ENCODE measurements around the gene TMEM119. TPM values are rescaled to one million over a fixed set of nuclear protein-coding genes. Genes with fewer than 3 reads are reported as not detected.
"Not testable (repeated sequence)": the region's sequence is repeated elsewhere in the genome, so short reads cannot be mapped to it uniquely, and the experiment has no call there.

TMEM119 gene
- total RNA-seq, 1 experiment from 2014 or later, result 0.80 TPM

- no peak for DNase-seq (ENCODE audit: low read depth)
Measured at GRCh38 chr12:108585864-108586263, 12.0 kb downstream of the TMEM119 start.

DNA sequence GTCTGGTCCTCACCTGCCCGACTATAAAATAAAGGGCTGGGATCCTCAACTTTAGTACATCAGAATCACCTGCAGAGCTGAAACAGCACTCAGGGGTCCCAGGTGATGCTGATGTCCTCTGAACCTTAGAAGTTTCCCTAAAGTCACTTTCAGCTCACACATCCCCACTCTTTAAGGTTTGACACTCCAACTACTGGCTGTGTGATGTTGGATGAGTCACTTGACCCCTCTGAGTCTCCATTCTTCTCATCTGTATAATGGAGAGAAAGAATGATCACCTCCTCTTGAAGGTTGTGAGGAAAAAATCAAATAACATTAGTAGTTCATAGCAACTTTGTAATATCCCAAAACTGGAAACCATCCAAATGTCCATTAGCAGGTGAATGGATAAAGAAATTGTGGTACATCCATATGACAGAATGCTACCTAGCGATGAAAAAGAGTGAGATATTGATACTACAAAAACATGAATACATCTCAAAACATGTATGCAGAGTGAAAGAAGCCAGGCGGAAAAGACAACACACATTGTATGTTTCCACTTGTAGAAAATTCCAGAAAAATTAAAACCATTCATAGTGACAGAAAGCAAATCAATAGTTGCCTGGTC, 13.3 kb downstream of the TMEM119 start:
- no peak for DNase-seq (ENCODE audit: low read depth)

DNA sequence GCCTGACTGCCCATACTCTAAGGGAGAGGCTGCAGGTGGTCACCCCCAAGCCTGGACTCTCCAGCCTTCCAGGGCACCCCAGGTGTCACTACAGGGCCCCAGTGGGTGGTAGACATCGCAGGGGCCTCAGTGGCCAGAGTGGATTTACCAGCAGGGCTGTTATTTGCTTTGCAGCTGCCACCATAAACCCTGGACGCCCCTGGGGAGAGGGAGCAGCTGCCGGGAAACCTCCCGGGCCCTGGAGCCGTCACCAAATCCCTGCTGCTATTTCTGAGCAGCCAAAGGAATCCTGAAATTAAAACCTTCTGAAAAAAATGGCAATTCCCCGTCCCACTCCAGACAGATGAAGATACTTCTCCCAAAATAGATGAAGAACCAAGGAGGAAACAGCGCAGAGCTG, 13.9 kb downstream of the TMEM119 start:
- peak; percentile 85 for DNase-seq (ENCODE audit: low read depth)

DNA sequence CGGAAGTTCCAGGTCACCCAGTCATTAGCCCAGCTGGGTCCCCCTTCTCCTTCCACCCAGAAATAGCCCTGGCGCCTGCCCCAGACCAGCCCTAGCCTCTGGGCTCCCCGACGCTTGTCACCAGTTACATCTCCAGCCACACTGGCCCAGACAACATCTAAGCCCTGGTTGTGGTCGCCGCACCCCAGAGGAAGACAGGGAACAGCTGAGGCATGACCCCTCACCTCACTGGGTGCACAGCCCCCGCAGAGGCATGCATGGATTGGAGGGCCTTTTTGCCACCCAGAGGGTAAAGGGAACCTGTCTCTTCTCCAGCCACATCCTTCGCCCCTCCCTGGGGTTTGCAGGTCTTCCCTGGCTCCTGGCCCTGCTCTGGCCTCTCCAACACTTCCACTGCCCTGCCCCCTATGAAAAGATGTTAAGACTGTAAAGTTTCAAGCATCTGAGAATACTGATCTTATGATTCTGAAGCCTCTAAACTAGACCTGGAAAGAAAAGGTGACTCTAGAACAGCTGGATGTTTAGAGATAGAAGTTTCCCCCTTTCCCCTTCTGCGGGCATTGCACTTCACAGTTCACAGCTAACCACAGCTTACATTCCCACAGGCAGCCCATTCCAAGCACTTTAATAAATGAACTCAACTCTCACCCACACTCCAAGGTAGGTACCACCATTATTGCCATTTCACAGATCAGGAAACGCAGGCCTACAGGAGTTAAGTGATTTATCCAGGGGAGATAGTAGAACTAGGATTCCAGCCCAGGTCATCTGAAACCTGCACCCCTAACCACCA, 14.7 kb downstream of the TMEM119 start:
- peak; percentile 45 for DNase-seq (ENCODE audit: low read depth)

DNA sequence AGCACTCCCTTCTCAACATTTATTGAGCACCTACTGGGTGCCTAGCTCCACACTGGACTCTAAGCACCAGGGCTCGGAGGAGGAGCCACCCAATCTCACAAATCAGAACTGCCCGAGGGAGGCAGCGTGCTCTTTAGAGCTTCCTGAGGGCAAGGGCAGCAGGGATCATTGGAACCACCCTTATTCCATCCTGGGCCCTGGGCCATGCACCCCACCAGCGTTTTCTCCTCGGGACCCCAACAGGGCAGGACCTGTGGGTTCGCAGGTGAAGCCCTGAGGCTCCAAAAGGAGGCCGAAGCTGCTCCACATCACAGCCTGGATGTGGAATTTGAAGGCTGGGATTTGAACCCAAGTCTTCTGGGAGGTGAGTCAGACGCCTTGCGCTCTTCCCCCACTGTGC, 15.4 kb downstream of the TMEM119 start:
- no peak for DNase-seq (ENCODE audit: low read depth)

DNA sequence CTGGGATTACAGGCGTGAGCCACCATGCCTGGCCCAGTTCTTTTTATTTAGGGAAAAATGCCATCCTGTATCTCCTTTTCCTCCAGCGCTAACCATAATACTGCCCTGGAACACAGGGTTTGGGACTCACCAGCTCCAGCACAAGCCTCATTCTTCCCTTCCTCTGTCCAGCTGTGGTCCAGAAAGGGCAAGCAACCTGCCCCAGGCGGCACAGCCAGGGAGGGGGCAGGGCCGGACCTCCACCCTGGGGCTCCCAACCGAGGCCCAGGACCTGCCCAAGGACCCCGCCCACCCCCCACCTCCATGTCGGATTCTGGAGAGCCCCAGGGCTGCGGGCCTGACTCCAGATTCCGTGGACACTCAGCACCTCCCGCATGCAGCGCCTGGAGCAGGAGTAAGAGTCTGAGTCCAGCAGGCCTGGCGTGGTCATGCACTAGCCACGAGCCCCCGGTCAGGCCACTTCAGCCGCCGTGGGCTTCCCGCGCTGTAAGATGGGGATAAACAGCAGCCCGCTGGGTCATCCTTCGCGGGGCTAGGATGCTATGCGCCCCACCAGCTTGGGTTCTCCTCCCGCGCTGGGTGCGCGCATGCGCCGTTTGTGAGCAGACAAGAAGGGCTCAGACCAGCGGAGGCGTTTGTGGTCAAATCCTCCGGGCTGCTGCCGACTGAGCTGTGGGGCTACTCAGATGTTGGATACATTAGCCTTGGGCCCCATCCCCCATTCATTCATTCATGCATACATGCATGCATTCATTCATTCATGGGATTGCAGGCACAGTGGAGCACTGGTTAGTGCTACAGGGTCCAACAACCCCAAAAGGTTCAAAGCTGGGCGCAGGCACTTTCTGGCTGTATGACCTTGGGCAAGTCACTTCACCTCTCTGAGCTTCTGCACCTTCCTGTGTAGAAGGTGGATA, 16.3 kb downstream of the TMEM119 start:
- DNase-seq (ENCODE audit: low read depth), result no peak

DNA sequence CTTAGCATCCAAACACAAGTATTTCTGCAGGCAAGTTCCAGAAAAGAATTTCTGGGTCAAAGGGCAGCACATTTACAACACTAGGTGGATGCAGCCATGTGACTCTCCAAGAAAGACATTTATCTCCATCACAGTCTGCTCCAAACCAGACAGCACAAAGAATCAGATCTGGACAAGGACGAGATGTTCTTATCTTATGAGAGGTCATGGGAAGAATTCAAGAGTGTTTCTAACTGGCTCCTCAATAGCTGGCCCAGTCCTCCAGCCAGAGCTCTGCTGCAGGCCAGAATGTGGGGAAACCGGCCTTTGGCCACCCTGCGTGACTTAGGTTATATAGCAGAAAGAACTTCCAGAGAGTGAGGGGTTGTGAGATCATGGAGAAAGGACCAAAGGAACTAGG, 17.4 kb downstream of the TMEM119 start:
- no peak for DNase-seq (ENCODE audit: low read depth)

- no peak for DNase-seq (ENCODE audit: low read depth)
Measured at GRCh38 chr12:108578813-108579212, 19.1 kb downstream of the TMEM119 start.

- DNase-seq (ENCODE audit: low read depth), result no peak
Measured at GRCh38 chr12:108578264-108578663, 19.6 kb downstream of the TMEM119 start.

DNA sequence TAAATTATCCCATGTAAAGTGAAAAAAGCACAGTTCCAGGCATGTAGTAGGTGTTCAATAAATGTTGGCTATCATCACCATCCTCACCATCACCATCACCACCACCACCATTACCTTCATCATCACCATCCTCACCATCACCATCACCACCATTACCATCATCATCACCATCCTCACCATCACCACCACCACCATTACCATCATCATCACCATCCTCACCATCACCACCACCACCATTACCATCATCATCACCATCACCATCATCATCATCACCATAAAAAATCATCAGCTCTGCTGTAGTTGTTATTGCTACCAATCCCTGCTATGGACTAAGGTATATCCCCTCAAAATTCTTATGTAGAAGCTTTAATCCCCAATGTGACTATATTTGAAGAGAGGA, 20.4 kb downstream of the TMEM119 start:
- no peak for DNase-seq (ENCODE audit: low read depth)

GRCh38 chr12:108576660-108577234, 21.1 kb downstream of the TMEM119 start:
- peak; percentile 31 for DNase-seq (ENCODE audit: low read depth)

- no peak for DNase-seq (ENCODE audit: low read depth)
Measured at GRCh38 chr12:108575199-108575912, 22.5 kb downstream of the TMEM119 start.

- DNase-seq (ENCODE audit: low read depth), result not testable (repeated sequence)
Measured at GRCh38 chr12:108574276-108574675, 23.6 kb downstream of the TMEM119 start.

DNA sequence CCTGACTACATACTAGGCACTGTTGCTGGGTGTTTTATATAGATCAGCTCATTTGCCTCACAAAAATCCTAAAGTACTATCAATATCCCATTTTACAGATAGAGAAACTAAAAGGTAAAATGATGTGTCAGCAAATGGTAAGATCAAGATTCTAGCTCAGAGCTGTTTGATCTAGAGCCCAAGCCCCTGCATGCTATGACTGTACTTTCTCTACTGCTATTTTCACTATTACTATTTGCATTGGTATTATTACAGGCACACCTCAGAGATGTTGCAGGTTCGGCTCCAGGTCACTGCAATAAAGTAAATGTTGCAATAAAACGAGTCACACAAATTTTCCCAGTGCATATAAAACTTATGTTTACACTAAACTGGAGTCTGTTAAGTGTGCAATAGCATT, 24.6 kb downstream of the TMEM119 start:
- DNase-seq (ENCODE audit: low read depth), result no peak

DNA sequence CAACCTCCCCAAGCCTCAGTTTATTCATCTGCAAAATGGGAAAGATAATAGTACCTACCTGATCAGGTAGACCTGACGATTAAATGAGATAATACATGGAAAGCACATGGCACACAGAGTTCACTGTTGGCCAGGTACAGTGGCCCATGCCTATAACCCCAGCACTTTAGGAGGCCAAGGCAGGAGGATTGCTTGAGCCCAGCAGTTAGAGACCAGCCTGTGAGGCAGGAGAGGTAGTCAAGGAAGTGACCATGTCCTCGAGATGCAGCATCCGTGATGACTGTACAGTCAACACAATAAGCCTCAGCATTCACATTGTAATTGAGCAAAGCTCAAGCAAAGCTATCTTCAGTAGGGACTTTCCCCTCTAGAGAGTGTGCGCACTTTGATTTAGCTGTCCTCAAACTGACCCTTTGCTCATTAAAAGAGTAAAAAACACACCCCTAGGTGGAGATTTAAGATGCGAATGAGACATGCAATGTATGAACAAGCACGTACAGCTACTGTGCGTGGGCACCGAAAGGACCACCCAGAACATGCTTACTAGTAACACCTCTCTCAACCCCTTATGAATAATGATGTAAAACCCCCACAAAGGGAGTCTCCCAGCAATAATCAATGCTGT, 25.6 kb downstream of the TMEM119 start:
- DNase-seq (ENCODE audit: low read depth), result no peak

GRCh38 chr12:108571609-108572165, 26.2 kb downstream of the TMEM119 start:
- DNase-seq (ENCODE audit: low read depth), result no peak

DNA sequence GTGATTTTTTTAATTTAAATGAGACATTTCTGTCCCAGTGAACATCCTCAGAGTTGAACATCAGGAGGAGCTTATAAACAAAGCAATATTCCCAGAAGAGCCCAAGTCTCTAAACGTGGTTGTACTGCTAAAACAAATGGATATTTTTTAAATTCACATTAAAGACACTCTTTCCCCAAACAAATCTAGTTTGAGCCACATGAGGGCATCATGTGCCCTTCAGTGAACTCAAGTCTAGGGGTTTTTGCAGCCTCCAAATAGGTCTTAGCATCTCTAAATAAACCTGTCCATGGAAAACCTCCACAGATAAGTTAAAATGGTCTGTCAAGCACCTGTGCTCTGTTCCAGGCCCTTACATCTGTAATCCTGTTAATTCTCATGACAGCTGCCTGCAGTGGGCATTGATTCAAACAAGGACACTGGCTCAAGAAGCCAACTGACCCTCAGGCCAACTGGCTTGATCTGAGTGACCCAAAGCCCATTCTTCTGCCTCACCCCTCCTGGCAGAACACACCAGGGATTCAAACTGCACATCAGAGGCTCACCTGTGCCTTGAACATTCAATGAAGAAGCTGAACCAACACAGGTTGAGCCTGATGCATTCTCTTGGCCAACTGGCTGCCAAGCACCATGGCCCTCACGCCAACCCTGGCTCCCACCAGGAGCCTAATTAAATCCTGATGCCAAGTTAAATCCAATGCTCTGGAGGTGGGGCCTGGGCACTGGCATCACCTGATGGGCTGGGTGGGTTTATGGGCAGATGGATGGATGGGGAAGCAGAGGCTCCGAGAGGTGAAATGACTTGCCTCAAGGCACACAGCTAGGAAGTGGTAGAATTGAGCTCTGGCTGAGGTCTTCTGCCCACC, 26.9 kb downstream of the TMEM119 start:
- peak; percentile 62 for DNase-seq (ENCODE audit: low read depth)

DNA sequence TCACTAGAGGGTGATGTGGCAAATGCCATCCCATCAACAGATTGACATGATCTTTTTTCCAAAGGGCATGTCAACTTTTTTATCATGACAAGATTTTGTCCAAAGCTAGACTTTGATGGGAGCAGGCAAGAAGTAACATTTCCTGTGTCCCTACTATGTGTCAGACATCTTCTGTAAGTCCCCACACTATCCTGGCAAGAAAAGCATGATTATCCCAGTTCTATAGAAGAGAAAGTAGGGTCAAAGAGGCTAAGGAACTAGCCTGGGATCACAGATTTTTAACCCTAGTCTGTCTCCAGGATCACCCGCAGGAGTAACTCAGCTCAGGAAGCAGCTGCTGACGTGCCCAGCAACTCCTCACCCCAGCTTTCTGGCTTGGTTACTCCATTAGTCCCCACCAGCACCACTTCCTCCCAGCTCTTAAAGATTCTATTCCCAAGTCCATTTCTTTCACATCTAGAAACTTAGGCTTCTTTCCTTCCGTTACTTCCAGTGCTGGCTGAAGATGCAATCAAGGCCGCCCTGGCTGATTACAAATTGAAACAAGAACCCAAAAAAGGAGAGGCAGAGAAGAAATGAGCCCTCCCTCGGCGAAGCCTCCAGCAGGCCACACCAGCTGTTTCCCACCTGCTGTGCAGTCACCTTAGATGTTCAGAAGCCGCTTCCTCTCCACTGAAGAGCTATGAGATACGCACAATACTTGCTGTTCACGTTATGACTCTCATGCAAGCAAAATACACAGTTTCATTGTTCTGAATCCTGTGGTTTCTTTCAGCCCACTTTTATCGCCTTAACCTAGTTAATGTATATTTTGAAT, 29.3 kb downstream of the TMEM119 start:
- DNase-seq (ENCODE audit: low read depth), result no peak

Data from LHCN-M2 (cell line).